Activated CD8-positive, alpha-beta T cell treated with anti-CD3 and anti-CD28 coated beads for 36 hours (primary cell): Measurements from ENCODE around the gene ARHGAP42. TPM values are rescaled to one million over a fixed set of nuclear protein-coding genes. Genes with fewer than 3 reads are reported as not detected.

Experiments
- ATAC-seq: fragments of 200-7000 bp; cut with Tn5 transposase; one replicate; pipeline ENCODE4 v1.10.0; 2021; ENCODE audit warnings: mild to moderate bottlenecking, moderate library complexity
- CTCF ChIA-PET: fragments of 350-600 bp; sonication (Branson Sonifier 250); formaldehyde crosslinking; loops from one replicate; lab custom pipeline; 2021; ENCODE audit warnings: antibody characterized with exemption; lab: Charles Lee
- POLR2A ChIA-PET: fragments of 350-600 bp; sonication (Branson Sonifier 250); formaldehyde crosslinking; loops from one replicate; lab custom pipeline; 2021; ENCODE audit warnings: antibody characterized with exemption; lab: Charles Lee
- DNase-seq: peaks from one replicate; pipeline ENCODE4 v3.0.0-alpha.2; 2020
- H3K27ac Mint-ChIP-seq: one replicate; pipeline ENCODE4 v1.8.0; 2021; ENCODE audit warnings: mild to moderate bottlenecking, mixed read lengths
- H3K27me3 Mint-ChIP-seq: one replicate; pipeline ENCODE4 v1.8.0; 2021; ENCODE audit warnings: mixed read lengths
- H3K36me3 Mint-ChIP-seq: one replicate; pipeline ENCODE4 v1.8.0; 2021; ENCODE audit warnings: low read depth, mixed read lengths
- H3K4me1 Mint-ChIP-seq: one replicate; pipeline ENCODE4 v1.8.0; 2021; ENCODE audit warnings: low read depth, mixed read lengths
- H3K4me3 Mint-ChIP-seq: one replicate; pipeline ENCODE4 v1.8.0; 2021; ENCODE audit warnings: mild to moderate bottlenecking, moderate library complexity, mixed read lengths
- H3K9me3 Mint-ChIP-seq: one replicate; pipeline ENCODE4 v1.8.0; 2021; ENCODE audit warnings: mixed read lengths
- CTCF ChIP-seq: fragments of 200-600 bp; IDR thresholded peaks from one replicate; pipeline ENCODE4 v1.8.0; 2022; ENCODE audit warnings: antibody characterized with exemption, mild to moderate bottlenecking
- intact Hi-C: fragments of 100-400 bp; cut with micrococcal nuclease; formaldehyde crosslinking; loops from one replicate; pipeline ENCODE4 v1.10.0; 2022
- total RNA-seq, 2 experiments: library from RNA; stranded (reverse); gene quantifications; one replicate each; pipeline ENCODE4 v1.2.3, GENCODE V29; 2021

ARHGAP42 gene
- total RNA-seq, 2 experiments from 2014 or later = 0.20 to 0.41 TPM

DNA sequence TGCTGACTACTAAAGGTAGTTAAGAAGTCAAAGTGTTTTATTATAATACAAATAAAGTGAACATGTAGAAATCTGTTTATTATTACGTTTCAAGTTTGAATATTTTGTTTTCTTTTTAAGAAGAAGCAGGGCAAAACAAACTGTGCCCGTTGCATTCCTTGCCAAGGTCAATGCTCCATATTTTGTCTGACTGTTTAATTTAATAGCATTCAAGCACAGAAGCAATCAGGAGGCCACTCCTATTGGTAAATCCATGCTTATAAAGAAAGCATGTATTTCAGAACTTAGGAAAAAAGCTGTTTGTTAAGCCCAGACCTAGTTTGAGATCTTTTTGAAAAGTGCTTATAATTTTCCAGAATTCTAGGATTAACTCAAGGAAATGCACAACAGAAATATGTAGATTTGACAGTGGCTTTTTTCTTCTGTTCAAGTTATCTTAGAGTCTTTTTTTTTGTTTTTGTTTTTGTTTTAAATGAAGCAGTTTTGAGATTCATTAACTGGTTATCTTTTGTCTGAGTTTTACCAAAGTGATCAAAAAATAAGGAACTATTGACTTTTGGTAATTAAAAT is 51.7 kb downstream of the ARHGAP42 start:
- POLR2A ChIA-PET = no interaction called here
- DNase-seq (no peak), ATAC-seq (no peak)
- no peaks in the 10 kb centered on the region for H3K9me3 Mint-ChIP-seq
- TF ChIP-seq CTCF = no peak
- intact Hi-C loops = no loop called here
- H3K36me3 Mint-ChIP-seq = no peaks in the 10 kb centered on the region
- CTCF ChIA-PET = no interaction called here
- H3K4me3 Mint-ChIP-seq = no peak overlapping the region
- H3K27ac Mint-ChIP-seq = no peak overlapping the region
- H3K4me1 Mint-ChIP-seq = no peaks in the 10 kb centered on the region
- no peaks in the 10 kb centered on the region for H3K27me3 Mint-ChIP-seq

DNA sequence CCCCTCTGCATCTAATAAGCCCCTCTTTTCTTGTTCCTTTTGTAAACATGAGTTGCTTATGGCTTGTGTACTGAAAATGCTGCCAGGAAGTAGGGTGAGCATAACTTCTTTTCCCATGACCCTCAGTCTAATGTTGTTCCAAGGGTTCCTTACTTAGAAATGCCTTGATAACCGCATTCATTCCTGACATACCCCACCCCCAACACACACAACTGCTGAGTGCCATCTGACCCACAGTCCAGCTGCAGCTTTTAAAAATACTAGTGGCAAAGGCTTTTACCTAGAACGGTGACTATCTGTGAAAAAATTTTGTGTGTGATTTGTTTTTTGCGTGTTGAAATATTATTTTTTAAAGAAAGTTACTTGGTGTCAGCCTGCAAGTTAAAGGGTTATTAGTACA is 52.6 kb downstream of the ARHGAP42 start:
- H3K27ac Mint-ChIP-seq = no peak overlapping the region
- ATAC-seq = no peak
- no peaks in the 10 kb centered on the region for H3K36me3 Mint-ChIP-seq
- DNase-seq = no peak
- intact Hi-C loops = no loop called here
- no peaks in the 10 kb centered on the region for H3K27me3 Mint-ChIP-seq
- ChIA-PET CTCF (no interaction called here), POLR2A (no interaction called here)
- H3K4me3 Mint-ChIP-seq = no peak overlapping the region
- H3K9me3 Mint-ChIP-seq = no peaks in the 10 kb centered on the region
- no peak for TF ChIP-seq CTCF
- H3K4me1 Mint-ChIP-seq = no peaks in the 10 kb centered on the region

DNA sequence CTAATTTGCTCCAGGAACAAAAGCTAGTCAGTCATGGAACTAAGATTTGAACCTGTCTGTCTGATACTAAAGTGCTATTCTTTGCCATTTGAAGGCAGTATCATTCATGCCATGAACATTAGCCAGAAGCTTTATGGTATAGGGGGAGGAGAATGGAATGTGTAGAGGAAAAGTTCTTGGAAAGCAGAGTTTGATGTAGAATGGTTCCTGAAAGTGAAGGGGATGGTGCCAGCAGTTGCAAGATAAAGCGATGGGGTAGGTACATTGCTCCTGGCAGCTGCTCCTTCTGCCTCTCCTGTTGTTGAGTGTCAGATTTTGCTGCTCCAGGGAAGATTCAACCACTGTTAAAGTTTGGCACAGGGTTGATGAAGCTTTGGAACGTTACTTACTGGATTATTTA is 53.4 kb downstream of the ARHGAP42 start:
- intact Hi-C loops = no loop called here
- Mint-ChIP-seq H3K27me3 (no peaks in the 10 kb centered on the region), H3K27ac (no peak overlapping the region), H3K36me3 (no peaks in the 10 kb centered on the region), H3K9me3 (no peaks in the 10 kb centered on the region), H3K4me1 (no peaks in the 10 kb centered on the region), H3K4me3 (no peak overlapping the region)
- no peak for DNase-seq
- POLR2A ChIA-PET = no interaction called here
- ATAC-seq = no peak
- no peak for TF ChIP-seq CTCF
- CTCF ChIA-PET = no interaction called here

DNA sequence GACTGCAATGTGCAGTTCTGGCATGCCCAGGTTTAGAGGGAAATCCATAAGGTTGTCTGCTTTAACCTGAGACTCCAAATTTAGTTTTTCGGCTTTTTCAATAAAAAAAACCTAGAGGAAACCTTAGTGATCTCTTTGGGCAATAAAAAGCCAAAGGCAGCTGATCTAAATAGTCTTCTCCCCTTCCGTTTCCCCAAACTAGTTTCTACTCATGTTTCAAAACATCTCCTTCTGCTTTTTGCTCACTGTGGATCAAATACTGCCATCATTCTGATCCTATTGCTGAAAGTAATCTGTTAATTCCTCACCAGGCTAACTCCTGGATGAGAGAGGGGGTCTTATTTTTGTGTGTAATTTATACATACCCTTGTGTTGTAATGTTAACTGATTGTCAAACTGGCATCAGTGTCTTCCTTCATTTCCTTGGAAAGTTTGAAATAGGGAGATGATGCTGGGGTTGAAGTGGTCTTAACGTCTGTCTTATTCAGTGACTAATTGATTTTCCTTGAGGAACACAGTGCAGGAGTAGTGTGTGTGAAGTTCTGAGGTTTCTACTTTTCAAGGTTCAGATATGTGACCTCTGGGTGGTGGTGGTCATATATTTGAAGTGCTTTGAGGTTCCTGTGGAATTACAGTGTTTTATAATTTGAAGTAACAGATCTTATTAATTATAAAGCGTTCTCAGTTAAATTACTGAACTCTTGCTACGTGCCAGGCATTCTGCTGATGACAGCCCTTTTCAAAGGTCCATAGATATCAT is 55.0 kb downstream of the ARHGAP42 start:
- H3K4me1 Mint-ChIP-seq = no peaks in the 10 kb centered on the region
- intact Hi-C loops = no loop called here
- DNase-seq (no peak), ATAC-seq (no peak)
- no peak overlapping the region for H3K4me3 Mint-ChIP-seq
- ChIA-PET CTCF (no interaction called here), POLR2A (no interaction called here)
- H3K27me3 Mint-ChIP-seq = no peaks in the 10 kb centered on the region
- H3K36me3 Mint-ChIP-seq = no peaks in the 10 kb centered on the region
- no peak overlapping the region for H3K27ac Mint-ChIP-seq
- H3K9me3 Mint-ChIP-seq = no peaks in the 10 kb centered on the region
- TF ChIP-seq CTCF = no peak

GRCh38 chr11:100746448-100746847 is 59.4 kb downstream of the ARHGAP42 start:
- ATAC-seq (no peak), DNase-seq (no peak)
- Mint-ChIP-seq H3K27ac (no peak overlapping the region), H3K9me3 (peaks cover 12% of the 10 kb centered on the region), H3K4me3 (no peak overlapping the region), H3K36me3 (peaks cover 3% of the 10 kb centered on the region), H3K4me1 (no peaks in the 10 kb centered on the region), H3K27me3 (no peaks in the 10 kb centered on the region)
- TF ChIP-seq CTCF = no peak
- intact Hi-C loops = no loop called here
- ChIA-PET CTCF (no interaction called here), POLR2A (no interaction called here)
